Embryonic facial prominence (tissue), 1 donor: ENCODE results near the gene MBLAC1.
"Not testable (repeated sequence)": the region's sequence is repeated elsewhere in the genome, so short reads cannot be mapped to it uniquely, and the experiment has no call there.

Source experiments
- DNase-seq: peaks from one replicate; pipeline ENCODE4 v3.0.0-alpha.2; 2016; ENCODE audit errors: extremely low spot score

The MBLAC1 gene

GRCh38 chr7:100122568-100122967, 4.2 kb upstream of the MBLAC1 start:
- DNase-seq = no peak

GRCh38 chr7:100124301-100125230, 2.2 kb upstream of the MBLAC1 start:
- no peak for DNase-seq

DNA sequence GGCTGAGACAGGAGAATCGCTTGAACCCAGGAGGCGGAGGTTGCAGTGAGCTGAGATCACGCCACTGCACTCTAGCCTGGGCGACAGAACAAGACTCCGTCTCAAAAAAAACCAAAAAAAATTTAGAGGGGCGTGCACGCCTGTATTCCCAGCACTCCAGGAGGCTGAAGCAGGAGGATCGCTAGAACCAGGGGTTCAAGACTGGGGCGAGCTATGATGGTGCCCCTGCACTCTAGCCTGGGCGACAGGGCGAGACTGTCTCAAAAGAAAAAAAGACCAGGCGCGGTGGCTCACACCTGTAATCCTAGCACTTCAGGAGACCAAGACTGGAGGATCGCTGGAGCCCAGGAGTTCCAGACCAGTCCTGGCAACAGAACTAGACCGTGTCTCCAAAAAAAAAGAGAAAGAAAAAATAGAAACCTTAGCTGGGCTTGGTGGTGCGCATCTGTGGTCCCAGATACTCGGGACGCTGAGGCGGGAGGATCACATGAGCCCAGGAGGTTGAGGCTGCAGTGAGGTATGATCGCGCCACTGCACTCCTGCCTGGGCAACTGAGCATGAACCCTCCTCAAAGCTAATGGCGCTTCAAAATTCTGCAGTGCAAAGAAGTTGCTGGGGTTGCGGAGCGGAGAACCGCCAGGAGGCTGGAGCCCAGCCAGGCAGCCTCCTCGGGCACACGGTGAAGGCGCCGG, 382 bp upstream of the MBLAC1 start:
- no peak for DNase-seq

- DNase-seq = no peak
Observed at GRCh38 chr7:100127866-100128636, 1.3 kb downstream of the MBLAC1 start.

DNA sequence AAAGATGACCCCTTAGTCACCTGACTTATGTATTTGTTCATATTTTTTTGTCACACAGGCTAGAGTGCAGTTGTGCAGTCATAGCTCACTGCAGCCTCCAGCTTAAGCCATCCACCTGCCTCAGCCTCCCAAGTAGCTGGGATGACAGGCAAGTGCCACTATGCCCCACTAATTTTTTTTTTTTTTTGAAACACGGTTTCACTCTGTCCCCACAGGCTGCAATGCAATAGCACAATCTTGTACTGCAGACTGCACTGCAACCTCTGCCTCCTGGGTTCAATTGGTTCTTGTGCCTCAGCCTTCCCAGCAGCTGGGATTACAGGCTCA, 1.8 kb downstream of the MBLAC1 start:
- DNase-seq = no peak

- DNase-seq = not testable (repeated sequence)
Observed at GRCh38 chr7:100130220-100130607, 3.4 kb downstream of the MBLAC1 start.

DNA sequence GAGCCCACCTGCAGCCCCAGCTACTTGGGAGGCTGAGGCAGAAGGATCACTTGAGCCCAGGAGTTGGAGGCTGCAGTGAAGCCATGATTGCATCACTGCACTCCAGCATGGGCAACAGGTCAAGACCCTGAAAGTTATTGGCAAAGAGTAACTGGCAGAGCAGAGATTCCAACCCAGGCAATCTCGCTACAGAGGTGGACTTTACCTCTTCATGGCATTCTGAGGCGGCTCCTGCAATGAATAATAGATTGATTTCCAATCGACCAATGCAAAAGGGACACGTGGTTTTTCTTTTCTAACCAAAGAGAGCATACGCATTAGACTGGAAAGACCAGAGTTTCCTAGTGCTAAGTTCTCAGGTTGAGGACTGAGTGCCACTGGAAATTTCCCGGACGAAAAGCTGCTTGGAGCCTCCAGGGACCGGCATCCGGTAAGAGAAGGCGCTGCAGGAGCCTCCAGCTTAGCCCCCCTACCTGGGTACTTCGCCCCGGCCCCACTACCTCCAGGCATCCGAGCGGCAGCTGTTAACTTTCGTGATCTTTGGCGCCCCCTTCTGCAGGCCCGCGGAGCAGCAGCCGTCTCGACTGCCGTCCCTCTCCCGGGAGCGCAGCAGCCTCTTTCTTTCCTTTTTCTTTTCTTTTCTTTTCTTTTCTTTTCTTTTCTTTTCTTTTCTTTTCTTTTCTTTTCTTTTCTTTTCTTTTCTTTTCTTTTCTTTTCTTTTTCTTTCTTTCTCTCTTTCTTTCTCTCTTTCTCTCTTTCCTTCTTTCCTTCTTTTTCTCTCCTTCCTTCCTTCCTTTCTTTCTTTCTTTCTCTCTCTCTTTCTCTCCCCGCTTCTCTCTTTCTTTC, 4.1 kb downstream of the MBLAC1 start:
- no peak for DNase-seq

DNA sequence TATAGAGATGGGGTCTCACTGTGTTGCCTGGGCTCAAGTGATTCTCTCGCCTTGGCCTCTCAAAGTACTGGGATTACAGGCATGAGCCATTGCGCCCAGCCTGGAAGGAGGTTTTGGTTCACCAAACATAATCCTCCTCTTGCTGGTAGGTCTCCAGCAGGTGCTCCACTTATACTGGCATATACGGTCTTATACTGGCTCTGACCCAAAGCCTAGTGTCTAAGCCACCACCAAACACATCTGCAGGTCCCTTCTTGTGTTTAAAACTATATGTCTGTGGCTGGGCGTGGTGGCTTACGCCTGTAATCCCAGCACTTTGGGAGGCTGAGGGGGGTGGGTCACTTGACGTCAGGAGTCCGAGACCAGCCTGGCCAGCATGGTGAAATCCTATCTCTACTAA, 5.4 kb downstream of the MBLAC1 start:
- DNase-seq = no peak

DNA sequence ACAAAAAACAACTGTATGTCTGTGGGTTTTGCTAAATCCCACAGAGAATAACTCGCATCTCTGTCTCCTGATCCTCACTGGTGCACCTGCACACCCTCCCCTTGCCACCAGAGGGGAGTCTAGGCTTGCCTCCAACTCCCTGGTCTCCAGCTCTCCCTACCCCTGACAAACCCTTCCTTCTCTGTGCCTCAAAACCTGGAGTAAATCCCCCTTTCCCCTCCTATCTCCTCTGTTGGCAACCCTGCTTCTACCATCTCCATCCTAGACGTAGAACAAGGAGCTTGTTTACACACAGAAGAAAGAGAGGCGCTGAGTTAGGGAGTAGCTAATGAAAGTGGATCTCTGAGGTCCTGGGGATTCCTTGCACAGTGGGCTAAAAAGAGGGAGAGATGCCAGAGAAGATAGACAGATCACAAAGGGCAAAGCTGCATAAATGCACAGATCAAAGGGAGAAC, 6.0 kb downstream of the MBLAC1 start:
- no peak for DNase-seq

DNA sequence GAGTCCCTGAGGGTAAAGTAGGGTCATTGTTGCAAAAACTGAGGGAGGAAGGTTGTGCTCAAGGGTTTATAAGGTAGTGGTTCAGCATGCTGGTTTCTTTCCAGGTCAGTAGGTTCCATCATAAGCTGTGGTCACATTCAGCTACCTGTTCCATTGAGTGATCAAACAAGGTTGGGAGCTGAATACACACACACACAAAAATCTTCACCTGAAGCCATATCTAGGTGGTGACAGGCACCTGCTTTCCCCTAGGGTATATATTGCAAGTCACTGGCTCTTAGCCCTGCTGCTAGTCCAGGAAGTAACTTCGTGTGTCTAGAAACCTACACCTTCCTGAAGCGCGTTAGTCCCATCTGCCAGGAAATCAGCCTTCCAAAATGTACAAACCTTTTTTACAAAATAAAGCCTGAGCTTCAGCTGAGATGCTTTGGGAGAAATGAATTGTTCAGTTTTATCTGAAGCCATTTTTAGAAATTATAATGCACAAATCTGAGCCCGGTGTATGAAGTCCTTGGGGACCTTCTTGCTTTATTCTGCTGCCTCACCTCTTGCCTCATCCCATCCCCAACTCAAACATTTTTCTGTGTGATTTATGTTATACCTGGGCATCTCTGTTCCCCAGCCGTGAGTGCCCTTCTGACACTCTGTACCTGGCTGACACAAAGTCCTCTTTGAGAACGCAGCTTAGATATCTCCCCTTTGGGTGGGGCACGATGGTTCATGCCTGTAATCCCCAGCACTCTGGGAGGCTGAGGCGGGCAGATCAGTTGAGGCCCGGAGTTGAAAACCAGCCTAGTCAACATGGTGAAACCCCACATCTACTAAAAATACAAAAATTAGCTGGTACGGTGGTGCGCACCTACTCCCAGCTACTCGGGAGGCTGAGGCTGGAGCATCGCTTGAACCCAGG, 11.3 kb downstream of the MBLAC1 start:
- no peak for DNase-seq

- DNase-seq = no peak
Observed at GRCh38 chr7:100141555-100141949, 14.8 kb downstream of the MBLAC1 start.

- DNase-seq = no peak
Observed at GRCh38 chr7:100142461-100142860, 15.7 kb downstream of the MBLAC1 start.

GRCh38 chr7:100146350-100146749, 19.6 kb downstream of the MBLAC1 start:
- not testable (repeated sequence) for DNase-seq

- no peak for DNase-seq
Observed at GRCh38 chr7:100147278-100147677, 20.5 kb downstream of the MBLAC1 start.

DNA sequence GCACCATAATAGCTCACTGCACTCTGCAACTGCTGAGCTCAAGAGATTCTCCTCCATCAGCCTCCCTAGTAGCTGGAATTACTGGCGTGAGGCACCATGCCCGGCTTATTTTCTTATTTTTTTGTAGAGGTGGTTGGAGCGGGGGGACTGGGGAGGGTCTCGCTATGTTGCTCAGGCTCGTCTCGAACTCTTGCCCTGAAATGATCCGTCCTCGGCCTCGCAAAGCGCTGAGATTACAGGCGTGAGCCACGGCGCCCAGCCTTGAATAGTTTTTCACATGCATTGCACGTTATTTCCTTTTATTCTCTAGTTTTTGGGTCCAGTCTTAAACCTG, 21.4 kb downstream of the MBLAC1 start:
- DNase-seq = no peak

GRCh38 chr7:100148559-100149328, 22.0 kb downstream of the MBLAC1 start, which contains the start of gene LAMTOR4:
TSS of gene LAMTOR4 (plus strand) at chr7:100148918. CDS start at chr7:100148973, 55 bp downstream.
- peak; percentile 95 for DNase-seq

GRCh38 chr7:100152404-100152803, 25.6 kb downstream of the MBLAC1 start:
- DNase-seq = no peak

- no peak for DNase-seq
Observed at GRCh38 chr7:100152937-100153666, 26.3 kb downstream of the MBLAC1 start.
